A549 (cell line): ENCODE measurements around the gene ALCAM.

ENCODE experiments used
- ESRRA ChIP-seq: fragments of 150-350 bp; IDR thresholded peaks from 2 replicates; pipeline ENCODE4 v1.6.1; 2014; ENCODE audit warnings: mild to moderate bottlenecking, low read length, borderline replicate concordance
- MYC ChIP-seq: IDR thresholded peaks from 2 replicates; pipeline ENCODE4 v1.6.1; 2012; ENCODE audit warnings: mild to moderate bottlenecking, inconsistent platforms, low read length, improper control_type of control experiment, borderline replicate concordance
- NR3C1 ChIP-seq: fragments of >200 bp; sonication (Bioruptor Twin); formaldehyde crosslinking; IDR thresholded peaks from 3 replicates; pipeline ENCODE4 v1.6.1; 2017
- PHF8 ChIP-seq: fragments of 200-600 bp; sonication (generic); IDR thresholded peaks from 2 replicates; pipeline ENCODE4 v1.6.1; 2016; ENCODE audit warnings: low read depth, mild to moderate bottlenecking, antibody characterized with exemption, moderate library complexity, borderline replicate concordance
- POLR2A ChIP-seq: IDR thresholded peaks from 2 replicates; pipeline ENCODE4 v1.6.1; 2012; ENCODE audit warnings: mild to moderate bottlenecking, low read length
- SMC3 ChIP-seq: fragments of >200 bp; sonication (Bioruptor Twin); formaldehyde crosslinking; IDR thresholded peaks from 3 replicates; pipeline ENCODE4 v1.6.1; 2018; ENCODE audit warnings: inconsistent platforms
- TF ChIP-seq, protein P1 (sequence below): IDR thresholded peaks from 2 replicates; pipeline ENCODE4 v1.6.1; 2012
- TF ChIP-seq, protein P2 (sequence below): fragments of >200 bp; sonication (Bioruptor Twin); formaldehyde crosslinking; IDR thresholded peaks from 3 replicates; pipeline ENCODE4 v1.6.1; 2016
- TF ChIP-seq, protein P3 (sequence below): fragments of >200 bp; sonication (Bioruptor Twin); formaldehyde crosslinking; IDR thresholded peaks from 3 replicates; pipeline ENCODE4 v1.5.1; 2016

DNA sequence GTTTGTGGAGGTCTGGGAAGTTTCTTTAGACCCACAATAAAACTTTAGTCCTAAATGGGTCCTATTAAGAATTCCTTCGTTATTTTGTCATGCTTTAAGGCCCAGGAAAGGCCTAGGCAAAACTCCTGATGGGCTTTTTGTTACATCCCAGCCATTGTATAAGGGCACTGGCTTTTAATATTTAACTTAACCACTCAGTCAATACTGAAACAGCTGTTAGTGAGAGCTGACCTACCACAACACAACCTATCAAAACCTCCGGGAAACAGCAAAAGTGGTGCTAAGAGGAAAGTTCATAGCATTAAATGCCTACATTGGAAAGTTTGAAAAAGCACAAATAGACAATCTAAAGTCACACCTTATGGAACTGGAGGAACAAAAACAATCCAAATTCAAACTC is 39.6 kb downstream of the ALCAM start:
- TF ChIP-seq, protein P1, sequence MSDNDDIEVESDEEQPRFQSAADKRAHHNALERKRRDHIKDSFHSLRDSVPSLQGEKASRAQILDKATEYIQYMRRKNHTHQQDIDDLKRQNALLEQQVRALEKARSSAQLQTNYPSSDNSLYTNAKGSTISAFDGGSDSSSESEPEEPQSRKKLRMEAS: no peak
- TF ChIP-seq POLR2A (no peak), PHF8 (no peak), ESRRA (no peak), NR3C1 (no peak), SMC3 (no peak), MYC (no peak)
- TF ChIP-seq, protein P2, sequence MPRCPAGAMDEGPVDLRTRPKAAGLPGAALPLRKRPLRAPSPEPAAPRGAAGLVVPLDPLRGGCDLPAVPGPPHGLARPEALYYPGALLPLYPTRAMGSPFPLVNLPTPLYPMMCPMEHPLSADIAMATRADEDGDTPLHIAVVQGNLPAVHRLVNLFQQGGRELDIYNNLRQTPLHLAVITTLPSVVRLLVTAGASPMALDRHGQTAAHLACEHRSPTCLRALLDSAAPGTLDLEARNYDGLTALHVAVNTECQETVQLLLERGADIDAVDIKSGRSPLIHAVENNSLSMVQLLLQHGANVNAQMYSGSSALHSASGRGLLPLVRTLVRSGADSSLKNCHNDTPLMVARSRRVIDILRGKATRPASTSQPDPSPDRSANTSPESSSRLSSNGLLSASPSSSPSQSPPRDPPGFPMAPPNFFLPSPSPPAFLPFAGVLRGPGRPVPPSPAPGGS: no peak
- TF ChIP-seq, protein P3, sequence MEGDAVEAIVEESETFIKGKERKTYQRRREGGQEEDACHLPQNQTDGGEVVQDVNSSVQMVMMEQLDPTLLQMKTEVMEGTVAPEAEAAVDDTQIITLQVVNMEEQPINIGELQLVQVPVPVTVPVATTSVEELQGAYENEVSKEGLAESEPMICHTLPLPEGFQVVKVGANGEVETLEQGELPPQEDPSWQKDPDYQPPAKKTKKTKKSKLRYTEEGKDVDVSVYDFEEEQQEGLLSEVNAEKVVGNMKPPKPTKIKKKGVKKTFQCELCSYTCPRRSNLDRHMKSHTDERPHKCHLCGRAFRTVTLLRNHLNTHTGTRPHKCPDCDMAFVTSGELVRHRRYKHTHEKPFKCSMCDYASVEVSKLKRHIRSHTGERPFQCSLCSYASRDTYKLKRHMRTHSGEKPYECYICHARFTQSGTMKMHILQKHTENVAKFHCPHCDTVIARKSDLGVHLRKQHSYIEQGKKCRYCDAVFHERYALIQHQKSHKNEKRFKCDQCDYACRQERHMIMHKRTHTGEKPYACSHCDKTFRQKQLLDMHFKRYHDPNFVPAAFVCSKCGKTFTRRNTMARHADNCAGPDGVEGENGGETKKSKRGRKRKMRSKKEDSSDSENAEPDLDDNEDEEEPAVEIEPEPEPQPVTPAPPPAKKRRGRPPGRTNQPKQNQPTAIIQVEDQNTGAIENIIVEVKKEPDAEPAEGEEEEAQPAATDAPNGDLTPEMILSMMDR: no peak
